Left colon (tissue), 2 donors: Measurements from ENCODE around the gene ACAT1. TPM values are rescaled to one million over a fixed set of nuclear protein-coding genes. Genes with fewer than 3 reads are reported as not detected.
"Not testable (repeated sequence)": the region's sequence is repeated elsewhere in the genome, so short reads cannot be mapped to it uniquely, and the experiment has no call there.

Experiments
- ATAC-seq: fragments of 200-7000 bp; cut with Tn5 transposase; one replicate; pipeline ENCODE4 v1.9.1; 2020; ENCODE audit warnings: mild to moderate bottlenecking, moderate library complexity
- DNase-seq, 2 donors: peaks; one replicate each; pipeline ENCODE4 v3.0.0-alpha.2; 2020
- intact Hi-C, 2 donors: fragments of 100-400 bp; cut with DNase I in 1 of 2; cut with micrococcal nuclease in 1 of 2; formaldehyde crosslinking; loops; one replicate each; pipeline versions ENCODE4 v1.11.2 to v1.14.0; 2022; cut with DNase I, micrococcal nuclease
- total RNA-seq, 2 donors: library from RNA; stranded (reverse); fragmentation: NEBNext Ultra II Directional; extraction: Animal tissue kit (Norgen Biotek cat#: 25700); gene quantifications; one replicate each; pipeline ENCODE4 v1.2.1, GENCODE V29; 2021
- donor health status: DM: no; HTN: no; CAD: no.
- donor health status: DM: yes; HTN: yes; CAD: no.

The ACAT1 gene
- total RNA-seq, 2 donors from 2014 or later = 143 to 153 TPM

DNA sequence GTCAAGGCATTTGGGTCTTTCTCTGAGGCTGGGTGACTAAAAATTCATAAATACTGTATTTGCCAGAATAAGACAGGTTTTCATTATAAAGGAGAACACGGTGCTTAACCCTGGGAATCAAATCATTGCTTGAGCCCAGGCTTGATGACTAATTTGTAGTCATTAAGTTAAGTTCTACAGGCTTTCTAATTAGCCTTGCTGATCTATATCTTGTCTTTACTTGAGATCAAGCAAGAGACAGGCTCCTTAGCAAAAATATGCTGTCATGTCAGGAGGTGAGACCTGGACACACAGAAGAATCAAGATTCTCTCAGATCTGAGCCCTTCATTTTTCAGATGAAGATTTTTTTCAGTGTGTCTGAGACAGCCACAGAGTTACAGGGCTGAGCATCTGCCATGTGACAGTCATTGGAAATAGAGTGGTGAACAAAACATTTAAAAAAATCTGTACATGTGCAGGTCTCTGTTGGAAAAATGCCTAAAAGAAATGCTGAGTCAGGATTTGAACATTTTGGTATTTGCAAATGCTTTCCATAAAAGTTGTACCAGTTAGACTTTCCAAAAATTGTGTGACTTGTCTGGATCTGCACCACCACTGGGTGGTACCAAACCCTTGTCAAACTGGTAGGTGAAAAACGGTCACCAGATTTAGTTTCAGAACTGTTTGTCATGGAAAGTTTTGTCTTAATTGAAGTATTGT is 14.6 kb downstream of the ACAT1 start:
- intact Hi-C loops = no loop called here
- DNase-seq = no peak
- ATAC-seq = no peak

DNA sequence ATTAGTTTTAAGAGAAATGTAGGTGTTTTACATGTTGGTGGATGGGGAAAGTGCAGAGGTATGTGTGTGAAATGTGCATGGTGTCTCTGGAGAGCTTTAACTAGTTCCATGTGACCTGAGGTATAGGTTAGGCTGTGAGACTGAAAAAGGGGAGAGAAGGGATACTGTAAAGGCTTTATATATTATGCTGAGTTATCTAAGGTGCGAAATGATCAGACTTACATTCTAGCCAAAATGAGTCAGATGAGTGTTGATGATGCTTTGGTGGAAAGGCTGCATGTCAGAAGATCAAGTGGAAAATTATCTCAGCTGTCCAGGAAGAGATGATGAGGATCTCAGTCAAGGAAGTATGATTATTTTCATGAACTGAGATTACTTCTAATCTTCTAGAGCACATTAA is 15.8 kb downstream of the ACAT1 start:
- ATAC-seq (no peak), DNase-seq (no peak)
- intact Hi-C loops = no loop called here

DNA sequence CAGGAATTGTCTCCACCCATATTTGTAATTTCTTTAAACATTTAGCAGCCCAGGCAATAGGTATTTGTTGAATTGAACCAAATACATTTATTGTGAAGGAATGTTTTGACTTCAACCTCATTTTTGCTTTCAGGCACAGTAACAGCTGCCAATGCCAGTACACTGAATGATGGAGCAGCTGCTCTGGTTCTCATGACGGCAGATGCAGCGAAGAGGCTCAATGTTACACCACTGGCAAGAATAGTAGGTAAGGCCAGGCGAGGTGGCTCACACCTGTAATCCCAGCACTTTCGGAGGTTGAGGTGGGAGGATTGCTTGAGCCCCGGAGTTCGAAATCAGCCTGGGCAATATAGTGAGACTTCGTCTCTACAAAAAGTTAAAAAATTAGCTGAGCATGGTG is 20.9 kb downstream of the ACAT1 start:
- intact Hi-C loops = no loop called here
- ATAC-seq (no peak), DNase-seq (no peak)

GRCh38 chr11:108144615-108145014 is 23.2 kb downstream of the ACAT1 start:
- ATAC-seq (no peak), DNase-seq (no peak)
- intact Hi-C loops = no loop called here

DNA sequence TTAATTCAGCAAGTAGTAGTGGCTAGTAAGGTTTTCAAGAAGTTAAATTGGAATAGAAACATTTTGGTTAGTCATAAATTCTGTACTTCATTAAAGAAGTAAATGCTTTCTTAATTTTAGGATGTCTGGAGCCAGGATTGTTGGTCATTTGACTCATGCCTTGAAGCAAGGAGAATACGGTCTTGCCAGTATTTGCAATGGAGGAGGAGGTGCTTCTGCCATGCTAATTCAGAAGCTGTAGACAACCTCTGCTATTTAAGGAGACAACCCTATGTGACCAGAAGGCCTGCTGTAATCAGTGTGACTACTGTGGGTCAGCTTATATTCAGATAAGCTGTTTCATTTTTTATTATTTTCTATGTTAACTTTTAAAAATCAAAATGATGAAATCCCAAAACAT is 25.8 kb downstream of the ACAT1 start:
- intact Hi-C loops = no loop called here
- no peak for ATAC-seq
- no peak for DNase-seq

DNA sequence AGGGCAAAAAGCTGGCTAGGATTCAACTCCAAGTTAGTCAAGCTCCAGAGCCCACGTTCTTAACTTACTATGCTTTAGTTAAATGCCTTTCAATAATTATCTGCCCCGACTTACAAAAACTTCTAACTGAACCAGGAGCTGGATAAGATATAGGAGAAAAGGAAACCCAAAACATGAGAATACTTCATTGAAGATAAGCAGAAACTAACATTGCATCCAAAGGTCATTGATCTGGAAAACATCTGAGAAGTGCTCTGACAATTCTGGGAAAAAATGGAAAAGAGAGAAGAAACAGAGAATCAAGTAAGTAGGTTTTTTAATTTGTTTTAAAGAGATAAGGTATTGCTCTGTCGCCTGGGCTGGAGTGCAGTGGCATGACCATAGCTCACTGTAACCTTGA is 27.2 kb downstream of the ACAT1 start:
- no peak for DNase-seq
- intact Hi-C loops = no loop called here
- no peak for ATAC-seq

GRCh38 chr11:108154591-108154990 is 33.2 kb downstream of the ACAT1 start:
- intact Hi-C loops = no loop called here
- no peak for DNase-seq
- ATAC-seq = no peak

GRCh38 chr11:108160970-108161566 is 39.7 kb downstream of the ACAT1 start:
- intact Hi-C loops = no loop called here
- DNase-seq = no peak
- no peak for ATAC-seq

DNA sequence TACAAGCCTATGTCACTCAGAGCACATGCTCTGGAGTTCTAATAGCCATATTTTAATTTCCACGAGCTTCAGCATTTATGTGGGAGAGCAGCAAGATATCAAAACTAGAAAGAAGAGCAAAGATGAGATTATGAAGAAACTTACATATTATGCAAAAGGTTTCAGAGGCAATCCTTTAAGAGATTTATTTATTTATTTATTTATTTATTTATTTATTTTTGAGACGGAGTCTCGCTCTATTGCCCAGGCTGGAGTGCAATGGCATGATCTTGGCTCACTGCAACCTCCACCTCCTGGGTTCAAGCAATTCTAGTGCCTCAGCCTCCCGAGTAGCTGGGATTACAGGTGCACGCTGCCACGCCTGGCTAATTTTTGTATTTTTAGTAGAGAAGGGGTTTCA is 41.5 kb downstream of the ACAT1 start:
- intact Hi-C loops, DNase-seq, ATAC-seq: not testable (repeated sequence)

DNA sequence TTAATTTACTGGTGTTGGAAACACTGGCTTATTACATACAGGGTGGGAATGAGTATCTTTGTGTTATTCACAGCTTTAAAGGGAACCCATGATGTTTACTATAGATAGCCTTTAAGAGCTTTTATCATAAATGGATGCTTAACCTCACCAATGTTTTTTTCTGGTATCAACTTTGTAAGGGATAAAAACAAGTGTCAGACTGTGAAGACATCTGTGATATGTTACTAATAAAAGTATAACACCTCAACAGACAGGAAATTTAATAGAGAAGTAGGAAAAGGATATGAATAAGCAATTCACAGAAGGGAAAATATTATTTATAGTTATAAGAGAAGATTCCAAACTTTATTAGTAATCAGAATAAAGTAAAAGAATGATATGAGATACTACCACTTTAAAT is 46.3 kb downstream of the ACAT1 start:
- intact Hi-C loops = no loop called here
- ATAC-seq = no peak

DNA sequence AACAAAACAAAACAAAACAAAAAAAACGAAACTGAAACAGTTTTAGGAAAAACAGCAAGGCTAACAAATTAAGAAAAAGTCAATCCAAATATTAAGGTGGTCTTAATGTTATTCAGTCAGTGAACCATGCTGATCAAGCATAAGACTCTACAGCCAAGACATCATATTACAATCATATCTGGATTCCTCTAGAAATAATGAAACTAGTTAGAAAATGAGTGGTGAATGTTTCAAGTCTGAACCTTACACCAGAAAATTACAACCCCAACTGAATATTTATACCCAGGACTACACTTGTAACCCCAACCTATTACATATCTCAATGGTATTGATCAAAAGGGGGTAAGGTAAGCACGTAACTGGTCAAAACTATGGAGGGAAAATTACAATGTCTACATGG is 48.8 kb downstream of the ACAT1 start:
- intact Hi-C loops = no loop called here
- no peak for ATAC-seq

More for the DNA sequence above, 46.3 kb downstream of the ACAT1 start:
- DNase-seq = no peak

GRCh38 chr11:108177570-108177969 is 56.2 kb downstream of the ACAT1 start:
- no peak for ATAC-seq
- DNase-seq = no peak
- intact Hi-C loops = no loop called here

More for the DNA sequence above, 48.8 kb downstream of the ACAT1 start:
- no peak for DNase-seq

DNA sequence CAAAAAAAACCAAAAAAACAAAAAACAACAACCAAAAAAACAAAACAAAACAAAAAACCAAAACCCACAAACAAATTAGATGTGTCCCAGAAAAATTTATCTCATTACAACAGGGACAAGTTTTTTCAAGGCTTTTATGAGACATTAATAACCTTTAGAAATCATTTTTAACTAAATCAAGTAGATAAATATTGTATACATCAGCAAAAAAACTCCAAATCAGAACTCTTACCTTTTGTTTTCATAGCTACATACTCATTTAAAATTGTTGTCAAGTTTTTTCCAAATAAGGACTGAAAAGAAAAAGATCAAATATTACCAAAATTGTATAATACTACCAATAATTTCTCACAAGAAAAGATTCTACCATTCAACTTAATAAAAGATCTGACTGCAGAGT is 72.4 kb downstream of the ACAT1 start:
- DNase-seq (no peak), ATAC-seq (no peak)
- intact Hi-C loops = no loop called here

GRCh38 chr11:108196901-108197300 is 75.5 kb downstream of the ACAT1 start:
- intact Hi-C loops = no loop called here
- DNase-seq (no peak), ATAC-seq (no peak)

Other genes starting within 250 kb of the ACAT1 start
- gene RAB39A, start 193.1 kb upstream of the ACAT1 start, total RNA-seq = 1 to 10 TPM in 1 of 2 donors, under 1 TPM in 1; 0.31 to 1.3 TPM
- 10 to 100 TPM; 33.4 to 38.2 TPM for gene CUL5, start 112.7 kb upstream of the ACAT1 start, total RNA-seq
- 10 to 100 TPM; 10.5 to 13.0 TPM for gene NPAT, start 101.1 kb downstream of the ACAT1 start, total RNA-seq
- gene ATM, start 101.5 kb downstream of the ACAT1 start, total RNA-seq = 10 to 100 TPM; 24.3 to 33.3 TPM